ENCODE data around the gene ISG15. TPM values are rescaled to one million over a fixed set of nuclear protein-coding genes. Genes with fewer than 3 reads are reported as not detected.

The ISG15 gene
- total RNA-seq, 2 donors from 2014 or later: 46.6 to 48.4 TPM

DNA sequence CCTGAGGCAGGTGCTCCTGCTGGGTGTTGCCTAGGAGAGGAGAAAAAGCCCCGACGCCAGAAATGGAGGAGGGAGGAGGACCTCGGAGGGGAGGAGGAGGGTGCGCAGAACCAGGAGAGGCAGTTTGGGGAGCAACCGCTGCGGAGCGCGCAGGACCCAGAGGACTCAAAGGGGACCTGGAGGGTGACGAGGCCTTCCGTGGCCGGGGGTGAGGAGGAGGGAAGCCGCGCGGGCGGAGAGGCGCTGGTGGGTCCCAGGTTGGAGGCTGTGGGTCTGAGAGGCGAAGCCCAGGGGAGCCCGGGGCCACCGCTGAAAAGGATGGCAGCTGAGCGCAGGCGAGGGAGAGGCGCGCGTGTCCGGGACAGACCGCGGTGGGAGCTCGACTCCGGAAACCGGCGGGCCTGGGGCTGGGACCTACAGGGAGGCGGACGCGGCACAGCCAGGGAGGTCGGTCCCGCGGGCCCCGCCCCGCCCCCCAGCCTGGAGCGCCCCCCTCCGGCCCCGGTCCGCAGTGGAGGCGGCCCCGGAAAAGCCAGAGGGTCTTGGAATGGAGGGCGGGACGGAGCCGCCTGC, 45.7 kb downstream of the ISG15 start:
- H3K36me3 ChIP-seq (ENCODE audit: control insufficient read depth, insufficient read depth, low read length): peaks cover 5% of the 10 kb centered on the region
- no peaks in the 10 kb centered on the region for H3K9me3 Mint-ChIP-seq
- H3K9ac ChIP-seq (ENCODE audit: extremely low read depth, low read length, poor library complexity, severe bottlenecking): no peak overlapping the region
- no peak overlapping the region for H3K27ac ChIP-seq (ENCODE audit: low read depth, low read length)
- no peaks in the 10 kb centered on the region for H3K4me1 Mint-ChIP-seq
- peak overlapping the region; percentile 68 for H3K4me3 ChIP-seq (ENCODE audit: low read length)
- peak; percentile 76 for DNase-seq
- peaks cover 8% of the 10 kb centered on the region for H3K36me3 Mint-ChIP-seq (ENCODE audit: low read depth)
- peaks cover 59% of the 10 kb centered on the region for H3K27me3 ChIP-seq (ENCODE audit: control insufficient read depth, insufficient read depth, low read length, poor library complexity, severe bottlenecking)
- H3K27ac Mint-ChIP-seq: no peak overlapping the region
- H3K27me3 Mint-ChIP-seq (ENCODE audit: insufficient read depth): peaks cover 62% of the 10 kb centered on the region
- WGBS, 2 experiments (ENCODE audit: insufficient coverage in 1 of 2, insufficient read length in 1 of 2): 1 to 2% methylated on average over 29 to 48 of the region's 48 CpGs
- H3K9me3 ChIP-seq (ENCODE audit: control insufficient read depth, low read length): no peaks in the 10 kb centered on the region
- H3K4me3 Mint-ChIP-seq: peak overlapping the region; percentile 56
- H3K4me1 ChIP-seq (ENCODE audit: control insufficient read depth, insufficient read depth, low read length): no peaks in the 10 kb centered on the region
- TF ChIP-seq, protein P1, sequence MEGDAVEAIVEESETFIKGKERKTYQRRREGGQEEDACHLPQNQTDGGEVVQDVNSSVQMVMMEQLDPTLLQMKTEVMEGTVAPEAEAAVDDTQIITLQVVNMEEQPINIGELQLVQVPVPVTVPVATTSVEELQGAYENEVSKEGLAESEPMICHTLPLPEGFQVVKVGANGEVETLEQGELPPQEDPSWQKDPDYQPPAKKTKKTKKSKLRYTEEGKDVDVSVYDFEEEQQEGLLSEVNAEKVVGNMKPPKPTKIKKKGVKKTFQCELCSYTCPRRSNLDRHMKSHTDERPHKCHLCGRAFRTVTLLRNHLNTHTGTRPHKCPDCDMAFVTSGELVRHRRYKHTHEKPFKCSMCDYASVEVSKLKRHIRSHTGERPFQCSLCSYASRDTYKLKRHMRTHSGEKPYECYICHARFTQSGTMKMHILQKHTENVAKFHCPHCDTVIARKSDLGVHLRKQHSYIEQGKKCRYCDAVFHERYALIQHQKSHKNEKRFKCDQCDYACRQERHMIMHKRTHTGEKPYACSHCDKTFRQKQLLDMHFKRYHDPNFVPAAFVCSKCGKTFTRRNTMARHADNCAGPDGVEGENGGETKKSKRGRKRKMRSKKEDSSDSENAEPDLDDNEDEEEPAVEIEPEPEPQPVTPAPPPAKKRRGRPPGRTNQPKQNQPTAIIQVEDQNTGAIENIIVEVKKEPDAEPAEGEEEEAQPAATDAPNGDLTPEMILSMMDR (conservative IDR thresholded peaks at IDR 0.05): peak; percentile 83

DNA sequence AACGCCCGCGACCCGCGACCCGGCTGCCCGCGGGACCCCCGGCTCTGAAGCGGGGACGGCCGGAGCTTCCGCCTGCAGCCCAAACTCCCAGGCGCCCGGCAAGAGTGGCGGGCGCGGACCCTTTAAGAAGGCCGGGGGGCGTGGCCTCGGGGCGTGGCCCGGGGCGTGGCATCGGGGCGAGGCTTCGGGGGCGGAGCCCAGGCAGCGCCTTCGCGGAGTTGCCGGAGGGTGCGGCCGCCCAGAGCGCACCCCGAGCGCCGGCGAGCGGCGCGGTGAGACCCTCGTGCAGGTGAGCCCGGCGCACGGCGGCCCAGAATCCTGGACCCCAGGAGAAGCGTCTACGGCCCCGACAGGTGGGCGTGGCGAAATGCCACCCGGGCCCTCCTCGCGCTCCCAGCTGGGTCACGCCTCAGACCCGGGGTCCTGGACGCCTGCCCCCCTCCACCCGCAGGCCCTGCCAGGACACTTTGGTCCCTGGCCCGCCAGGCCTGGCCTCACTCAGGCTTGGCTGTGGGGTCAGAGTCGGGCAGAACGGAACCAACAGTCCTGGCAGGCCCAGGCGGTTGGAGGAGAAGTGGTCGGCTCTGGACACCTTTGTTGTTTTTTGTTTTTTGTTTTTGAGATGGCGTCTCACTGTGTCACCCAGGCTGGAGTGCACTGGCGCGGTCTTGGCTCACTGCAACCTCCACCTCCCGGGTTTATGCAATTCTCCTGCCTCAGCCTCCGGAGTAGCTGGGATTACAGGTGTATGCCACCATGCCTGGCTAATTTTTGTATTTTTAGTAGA, 46.4 kb downstream of the ISG15 start:
- no peaks in the 10 kb centered on the region for H3K9me3 Mint-ChIP-seq
- peaks cover 64% of the 10 kb centered on the region for H3K27me3 ChIP-seq (ENCODE audit: control insufficient read depth, insufficient read depth, low read length, poor library complexity, severe bottlenecking)
- no peak overlapping the region for H3K27ac ChIP-seq (ENCODE audit: low read depth, low read length)
- 4 to 6% methylated on average over 27 to 69 of the region's 69 CpGs for WGBS, 2 experiments (ENCODE audit: insufficient coverage in 1 of 2, insufficient read length in 1 of 2)
- peaks cover 65% of the 10 kb centered on the region for H3K27me3 Mint-ChIP-seq (ENCODE audit: insufficient read depth)
- peak overlapping the region; percentile 56 for H3K4me3 Mint-ChIP-seq
- TF ChIP-seq, protein P1 (conservative IDR thresholded peaks at IDR 0.05): no peak
- peaks cover 8% of the 10 kb centered on the region for H3K36me3 Mint-ChIP-seq (ENCODE audit: low read depth)
- H3K4me1 Mint-ChIP-seq: no peaks in the 10 kb centered on the region
- peak; percentile 96 for DNase-seq
- H3K4me1 ChIP-seq (ENCODE audit: control insufficient read depth, insufficient read depth, low read length): no peaks in the 10 kb centered on the region
- no peaks in the 10 kb centered on the region for H3K9me3 ChIP-seq (ENCODE audit: control insufficient read depth, low read length)
- H3K4me3 ChIP-seq (ENCODE audit: low read length): peak overlapping the region; percentile 68
- no peak overlapping the region for H3K9ac ChIP-seq (ENCODE audit: extremely low read depth, low read length, poor library complexity, severe bottlenecking)
- no peak overlapping the region for H3K27ac Mint-ChIP-seq
- no peaks in the 10 kb centered on the region for H3K36me3 ChIP-seq (ENCODE audit: control insufficient read depth, insufficient read depth, low read length)

DNA sequence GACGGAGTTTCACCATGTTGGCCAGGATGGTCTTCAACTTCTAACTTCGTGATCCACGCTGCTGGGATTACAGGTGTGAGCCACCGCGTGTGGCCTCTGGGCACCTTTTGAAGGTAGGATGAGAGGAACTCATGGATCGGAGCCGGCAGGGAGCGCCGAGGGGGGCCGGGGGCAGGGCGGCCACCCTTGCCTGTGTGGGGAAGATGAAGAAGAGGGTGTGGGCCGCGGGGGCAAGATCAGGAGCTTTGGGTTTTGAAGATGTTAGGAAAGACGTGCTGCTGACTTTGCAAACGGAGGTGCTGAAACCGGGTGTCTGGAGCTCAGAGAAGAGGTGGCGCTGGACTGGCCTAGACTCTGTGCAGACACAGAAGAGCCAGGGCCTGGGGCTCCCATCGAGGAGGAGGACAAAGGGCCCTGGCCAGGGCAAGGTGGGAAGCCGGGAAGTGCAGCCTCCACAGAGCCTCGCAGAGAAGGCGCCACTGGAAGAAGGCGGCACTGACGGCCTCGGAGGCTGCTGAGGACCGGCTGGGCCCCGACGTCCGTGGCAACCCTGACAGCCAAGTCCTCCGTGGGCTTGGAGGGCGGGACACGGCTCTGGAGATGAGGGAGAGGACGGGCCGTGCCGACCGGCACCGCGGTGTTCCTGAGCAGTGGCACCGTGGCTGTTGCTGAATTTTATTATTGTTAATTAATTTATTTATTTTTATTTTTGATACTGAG, 47.1 kb downstream of the ISG15 start:
- H3K4me3 Mint-ChIP-seq: peak overlapping the region; percentile 40
- Histone ChIP-seq H3K9me3 (ENCODE audit: control insufficient read depth, low read length) (no peaks in the 10 kb centered on the region), H3K4me1 (ENCODE audit: control insufficient read depth, insufficient read depth, low read length) (no peaks in the 10 kb centered on the region), H3K36me3 (ENCODE audit: control insufficient read depth, insufficient read depth, low read length) (no peaks in the 10 kb centered on the region), H3K9ac (ENCODE audit: extremely low read depth, low read length, poor library complexity, severe bottlenecking) (no peak overlapping the region), H3K4me3 (ENCODE audit: low read length) (no peak overlapping the region), H3K27ac (ENCODE audit: low read depth, low read length) (no peak overlapping the region), H3K27me3 (ENCODE audit: control insufficient read depth, insufficient read depth, low read length, poor library complexity, severe bottlenecking) (peaks cover 67% of the 10 kb centered on the region)
- H3K9me3 Mint-ChIP-seq: no peaks in the 10 kb centered on the region
- DNase-seq: no peak
- H3K4me1 Mint-ChIP-seq: no peaks in the 10 kb centered on the region
- H3K27ac Mint-ChIP-seq: no peak overlapping the region
- TF ChIP-seq, protein P1 (conservative IDR thresholded peaks at IDR 0.05): no peak
- peaks cover 68% of the 10 kb centered on the region for H3K27me3 Mint-ChIP-seq (ENCODE audit: insufficient read depth)
- WGBS, 2 experiments (ENCODE audit: insufficient coverage in 1 of 2, insufficient read length in 1 of 2): 55 to 63% methylated on average over 14 to 35 of the region's 38 CpGs
- H3K36me3 Mint-ChIP-seq (ENCODE audit: low read depth): peaks cover 4% of the 10 kb centered on the region

All from endodermal cell (in vitro differentiated cells).